H9 (cell line): ENCODE measurements around the gene ATG4B. TPM values are rescaled to one million over a fixed set of nuclear protein-coding genes. Genes with fewer than 3 reads are reported as not detected.

Experiments used
- DNase-seq: peaks from one replicate; pipeline ENCODE4 v3.0.0-alpha.2; 2017
- H2AFZ ChIP-seq: one replicate; pipeline ENCODE4 v1.6.1; 2013; ENCODE audit warnings: mild to moderate bottlenecking, low read length, control low read depth, moderate library complexity
- H2AK5ac ChIP-seq: 2 replicates; pipeline ENCODE4 v1.6.1; 2013; ENCODE audit warnings: low read length, control low read depth, mixed read lengths; ENCODE audit not compliant: insufficient read length
- H2BK120ac ChIP-seq: one replicate; pipeline ENCODE4 v1.6.1; 2013; ENCODE audit warnings: low read depth, mild to moderate bottlenecking, low read length, control low read depth, inconsistent platforms; ENCODE audit not compliant: poor library complexity, severe bottlenecking
- H2BK12ac ChIP-seq: 2 replicates; pipeline ENCODE4 v1.6.1; 2013; ENCODE audit warnings: low read length, control low read depth, mixed read lengths, low read depth; ENCODE audit not compliant: insufficient read length
- H2BK15ac ChIP-seq: 2 replicates; pipeline ENCODE4 v1.6.1; 2013; ENCODE audit warnings: low read depth, low read length, control low read depth
- H2BK20ac ChIP-seq: one replicate; pipeline ENCODE4 v1.6.1; 2013; ENCODE audit warnings: low read depth, mild to moderate bottlenecking, low read length, control low read depth, inconsistent platforms; ENCODE audit not compliant: poor library complexity, severe bottlenecking
- H2BK5ac ChIP-seq: 2 replicates; pipeline ENCODE4 v1.6.1; 2013; ENCODE audit warnings: low read length, control low read depth, mixed read lengths; ENCODE audit not compliant: insufficient read length
- H3K14ac ChIP-seq: 2 replicates; pipeline ENCODE4 v1.6.1; 2013; ENCODE audit warnings: low read length, control low read depth; ENCODE audit not compliant: insufficient read depth
- H3K18ac ChIP-seq: 2 replicates; pipeline ENCODE4 v1.6.1; 2013; ENCODE audit warnings: low read depth, mild to moderate bottlenecking, mixed read lengths, low read length, control low read depth; ENCODE audit not compliant: insufficient read length
- H3K23ac ChIP-seq: 2 replicates; pipeline ENCODE4 v1.6.1; 2013; ENCODE audit warnings: low read length, control low read depth, mixed read lengths, low read depth; ENCODE audit not compliant: insufficient read length
- H3K23me2 ChIP-seq: 2 replicates; pipeline ENCODE4 v1.6.1; 2013; ENCODE audit warnings: low read depth, mild to moderate bottlenecking, mixed read lengths, low read length, control low read depth; ENCODE audit not compliant: insufficient read length, poor library complexity, severe bottlenecking
- H3K27ac ChIP-seq: 2 replicates; pipeline ENCODE4 v1.5.1; 2013; ENCODE audit warnings: low read length, control low read depth, mixed read lengths, low read depth; ENCODE audit not compliant: insufficient read length
- H3K27me3 ChIP-seq: 2 replicates; pipeline ENCODE4 v1.6.1; 2013; ENCODE audit warnings: low read length, control low read depth, inconsistent platforms; ENCODE audit not compliant: insufficient read depth
- H3K4ac ChIP-seq: 2 replicates; pipeline ENCODE4 v1.6.1; 2013; ENCODE audit warnings: low read depth, mild to moderate bottlenecking, control low read depth, inconsistent platforms, low read length, moderate library complexity
- H3K4me1 ChIP-seq: 2 replicates; pipeline ENCODE4 v1.6.1; 2013; ENCODE audit warnings: low read length, control low read depth, inconsistent platforms; ENCODE audit not compliant: insufficient read depth
- H3K4me2 ChIP-seq: 2 replicates; pipeline ENCODE4 v1.6.1; 2013; ENCODE audit warnings: low read length, control low read depth, mixed read lengths; ENCODE audit not compliant: insufficient read length, insufficient read depth
- H3K56ac ChIP-seq: 2 replicates; pipeline ENCODE4 v1.6.1; 2013; ENCODE audit warnings: low read depth, mild to moderate bottlenecking, mixed read lengths, low read length, control low read depth; ENCODE audit not compliant: insufficient read length
- H3K79me1 ChIP-seq: 2 replicates; pipeline ENCODE4 v1.6.1; 2013; ENCODE audit warnings: low read depth, mild to moderate bottlenecking, moderate library complexity, low read length, control low read depth, inconsistent platforms; ENCODE audit not compliant: insufficient read depth, poor library complexity, severe bottlenecking
- H3K79me2 ChIP-seq: 2 replicates; pipeline ENCODE4 v1.6.1; 2013; ENCODE audit warnings: low read length, control low read depth, inconsistent platforms; ENCODE audit not compliant: insufficient read depth
- H3K9ac ChIP-seq: 2 replicates; pipeline ENCODE4 v1.6.1; 2013; ENCODE audit warnings: low read length, control low read depth, mixed read lengths; ENCODE audit not compliant: insufficient read length; ENCODE audit errors: extremely low read depth
- H3K9me3 ChIP-seq: one replicate; pipeline ENCODE4 v1.6.1; 2013; ENCODE audit warnings: low read depth, low read length, inconsistent platforms; ENCODE audit not compliant: control insufficient read depth
- H3T11ph ChIP-seq: one replicate; pipeline ENCODE4 v1.6.1; 2013; ENCODE audit warnings: mild to moderate bottlenecking, low read length, control low read depth, inconsistent platforms
- H4K20me1 ChIP-seq: one replicate; pipeline ENCODE4 v1.6.1; 2013; ENCODE audit not compliant: control insufficient read depth, insufficient read length, insufficient read depth
- H4K5ac ChIP-seq: 2 replicates; pipeline ENCODE4 v1.6.1; 2013; ENCODE audit warnings: low read depth, mild to moderate bottlenecking, mixed read lengths, low read length, control low read depth; ENCODE audit not compliant: insufficient read length
- H4K8ac ChIP-seq: replicated peaks from 2 replicates; pipeline ENCODE4 v1.6.1; 2013; ENCODE audit warnings: low read length, control low read depth, mixed read lengths, low read depth; ENCODE audit not compliant: insufficient read length
- H4K91ac ChIP-seq: 2 replicates; pipeline ENCODE4 v1.6.1; 2013; ENCODE audit warnings: low read depth, mild to moderate bottlenecking, moderate library complexity, mixed read lengths, low read length, control low read depth; ENCODE audit not compliant: insufficient read length
- H3K27ac Mint-ChIP-seq, 3 experiments: 2 replicates in 2 of 3; 3 replicates in 1 of 3; pipeline ENCODE4 v1.8.0; 2020 to 2021; ENCODE audit warnings: mixed read lengths in 3 of 3, mild to moderate bottlenecking in 1 of 3, moderate library complexity in 1 of 3
- H3K27me3 Mint-ChIP-seq: 2 replicates; pipeline ENCODE4 v1.8.0; 2021; ENCODE audit warnings: low read depth, mild to moderate bottlenecking, moderate library complexity, mixed read lengths
- H3K36me3 Mint-ChIP-seq, 3 experiments: 2 replicates in 2 of 3; 3 replicates in 1 of 3; pipeline ENCODE4 v1.8.0; 2020 to 2021; ENCODE audit warnings: low read depth in 3 of 3, mixed read lengths in 3 of 3; ENCODE audit not compliant: insufficient read depth in 1 of 3
- H3K4me1 Mint-ChIP-seq, 2 experiments: 2 replicates each; pipeline ENCODE4 v1.8.0; 2020; ENCODE audit warnings: mixed read lengths in 2 of 2
- H3K4me3 Mint-ChIP-seq, 2 experiments: 2 replicates in 1 of 2; 3 replicates in 1 of 2; pipeline ENCODE4 v1.8.0; 2020 to 2021; ENCODE audit warnings: mild to moderate bottlenecking in 2 of 2, mixed read lengths in 2 of 2, moderate library complexity in 1 of 2
- H3K9me3 Mint-ChIP-seq, 2 experiments: 2 replicates in 1 of 2; 3 replicates in 1 of 2; pipeline ENCODE4 v1.8.0; 2020; ENCODE audit warnings: mild to moderate bottlenecking in 2 of 2, mixed read lengths in 2 of 2, moderate library complexity in 1 of 2
- WGBS: extraction: QIAGEN DNeasy Blood & Tissue Kit; methylation state at CpG from one replicate; pipeline ENCODE4 v1.1.7; 2013; ENCODE audit warnings: missing lambda C conversion rate, low lambda C conversion rate, mixed read lengths; ENCODE audit not compliant: insufficient read length; ENCODE audit errors: extremely low coverage; 5-methylcytosine and 5-hydroxymethylcytosine counted together
- total RNA-seq: library from RNA; stranded (reverse); gene quantifications from 2 replicates; pipeline ENCODE4 v1.2.1, GENCODE V29; 2021
- TF ChIP-seq, protein P1 (sequence below): fragments of 200-600 bp; sonication (generic); conservative IDR thresholded peaks from 3 replicates; pipeline ENCODE4 v1.8.0; 2021; ENCODE audit warnings: antibody characterized with exemption, mild to moderate bottlenecking

The ATG4B gene
- total RNA-seq, 1 experiment from 2014 or later: 105 TPM

DNA sequence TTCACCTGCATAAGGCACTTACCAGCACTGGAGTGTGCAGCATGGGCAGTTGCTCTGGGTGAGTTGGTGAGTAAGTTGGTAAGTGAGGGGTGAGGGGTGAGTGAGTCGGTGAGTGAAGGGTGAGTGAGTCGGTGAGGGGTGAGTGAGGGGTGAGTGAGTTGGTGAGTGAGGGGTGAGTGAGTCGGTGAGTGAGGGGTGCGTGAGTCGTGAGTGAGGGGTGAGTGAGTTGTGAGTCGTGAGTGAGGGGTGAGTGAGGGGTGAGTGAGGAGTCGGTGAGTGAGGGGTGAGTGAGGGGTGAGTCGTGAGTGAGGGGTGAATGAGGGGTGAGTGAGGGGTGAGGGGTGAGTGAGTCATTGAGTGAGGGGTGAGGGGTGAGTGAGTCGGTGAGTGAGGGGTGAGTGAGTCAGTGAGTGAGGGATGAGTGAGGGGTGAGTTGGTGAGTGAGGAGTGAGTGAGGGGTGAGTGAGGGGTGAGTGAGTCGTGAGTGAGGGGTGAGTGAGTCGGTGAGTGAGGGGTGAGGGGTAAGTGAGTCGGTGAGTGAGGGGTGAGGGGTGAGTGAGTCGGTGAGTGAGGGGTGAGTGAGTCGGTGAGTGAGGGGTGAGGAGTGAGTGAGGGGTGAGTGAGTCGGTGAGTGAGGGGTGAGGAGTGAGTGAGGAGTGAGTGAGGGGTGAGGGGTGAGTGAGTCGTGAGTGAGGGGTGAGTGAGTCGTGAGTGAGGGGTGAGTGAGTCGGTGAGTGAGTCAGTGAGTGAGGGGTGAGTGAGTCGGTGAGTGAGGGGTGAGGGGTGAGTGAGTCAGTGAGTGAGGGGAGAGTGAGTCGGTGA lies 17.7 kb upstream of the ATG4B start:
- H2BK5ac ChIP-seq: no peak overlapping the region
- TF ChIP-seq, protein P1, sequence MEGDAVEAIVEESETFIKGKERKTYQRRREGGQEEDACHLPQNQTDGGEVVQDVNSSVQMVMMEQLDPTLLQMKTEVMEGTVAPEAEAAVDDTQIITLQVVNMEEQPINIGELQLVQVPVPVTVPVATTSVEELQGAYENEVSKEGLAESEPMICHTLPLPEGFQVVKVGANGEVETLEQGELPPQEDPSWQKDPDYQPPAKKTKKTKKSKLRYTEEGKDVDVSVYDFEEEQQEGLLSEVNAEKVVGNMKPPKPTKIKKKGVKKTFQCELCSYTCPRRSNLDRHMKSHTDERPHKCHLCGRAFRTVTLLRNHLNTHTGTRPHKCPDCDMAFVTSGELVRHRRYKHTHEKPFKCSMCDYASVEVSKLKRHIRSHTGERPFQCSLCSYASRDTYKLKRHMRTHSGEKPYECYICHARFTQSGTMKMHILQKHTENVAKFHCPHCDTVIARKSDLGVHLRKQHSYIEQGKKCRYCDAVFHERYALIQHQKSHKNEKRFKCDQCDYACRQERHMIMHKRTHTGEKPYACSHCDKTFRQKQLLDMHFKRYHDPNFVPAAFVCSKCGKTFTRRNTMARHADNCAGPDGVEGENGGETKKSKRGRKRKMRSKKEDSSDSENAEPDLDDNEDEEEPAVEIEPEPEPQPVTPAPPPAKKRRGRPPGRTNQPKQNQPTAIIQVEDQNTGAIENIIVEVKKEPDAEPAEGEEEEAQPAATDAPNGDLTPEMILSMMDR: no peak
- no peaks in the 10 kb centered on the region for H3K27me3 ChIP-seq
- no peak overlapping the region for H3K18ac ChIP-seq
- H3K23ac ChIP-seq: no peak overlapping the region
- no peak overlapping the region for H2BK15ac ChIP-seq
- no peak overlapping the region for H2BK20ac ChIP-seq
- no peak overlapping the region for H3K56ac ChIP-seq
- H2AK5ac ChIP-seq: no peak overlapping the region
- H3K4ac ChIP-seq: no peak overlapping the region
- no peak overlapping the region; a peak in 1 of 7 replicates for H3K27ac Mint-ChIP-seq
- peaks cover 5 to 26% (median 13%) of the 10 kb centered on the region in 3 experiments; a peak in 6 of 7 replicates for H3K36me3 Mint-ChIP-seq
- peaks cover 4% of the 10 kb centered on the region; the same call in 1 of the 2 replicates for H3K4me1 ChIP-seq
- H3K4me2 ChIP-seq: no peak overlapping the region
- no peak overlapping the region for H3T11ph ChIP-seq
- no peak overlapping the region for H2BK12ac ChIP-seq
- H3K9ac ChIP-seq: no peak overlapping the region
- no peak overlapping the region for H4K5ac ChIP-seq
- no peak overlapping the region for H2BK120ac ChIP-seq
- 98% methylated on average over 8 of the region's 20 CpGs for WGBS
- no peak overlapping the region for H2AFZ ChIP-seq
- H3K79me2 ChIP-seq: no peaks in the 10 kb centered on the region; the same call in 1 of the 2 replicates
- H3K14ac ChIP-seq: no peak overlapping the region
- no peak overlapping the region for H3K27ac ChIP-seq
- H3K23me2 ChIP-seq: no peaks in the 10 kb centered on the region
- DNase-seq: no peak
- H4K91ac ChIP-seq: no peak overlapping the region
- H3K79me1 ChIP-seq: no peaks in the 10 kb centered on the region
- H3K4me1 Mint-ChIP-seq: peaks cover 12 to 15% of the 10 kb centered on the region in 2 experiments
- no peak overlapping the region for H4K8ac ChIP-seq
- H3K9me3 Mint-ChIP-seq: peaks cover 0 to 3% of the 10 kb centered on the region in 2 experiments; a peak in 3 of 5 replicates
- H3K9me3 ChIP-seq: no peaks in the 10 kb centered on the region
- H3K4me3 Mint-ChIP-seq: no peak overlapping the region
- no peaks in the 10 kb centered on the region for H4K20me1 ChIP-seq
- H3K27me3 Mint-ChIP-seq: no peaks in the 10 kb centered on the region
